ENCODE results near the gene EYS.

- TF ChIP-seq CTCF (IDR thresholded peaks at IDR 0.05) (no peak), POLR2A (IDR thresholded peaks at IDR 0.05) (no peak)
Observed at GRCh38 chr6:64590965-64591675, 1115.9 kb downstream of the EYS start.
